Measurements from ENCODE around the gene CCDC73.

Gene CCDC73

GRCh38 chr11:32555895-32556294 lies 238.6 kb downstream of the CCDC73 start:
- H3K27ac ChIP-seq: no peak overlapping the region
- TF ChIP-seq, protein P1, sequence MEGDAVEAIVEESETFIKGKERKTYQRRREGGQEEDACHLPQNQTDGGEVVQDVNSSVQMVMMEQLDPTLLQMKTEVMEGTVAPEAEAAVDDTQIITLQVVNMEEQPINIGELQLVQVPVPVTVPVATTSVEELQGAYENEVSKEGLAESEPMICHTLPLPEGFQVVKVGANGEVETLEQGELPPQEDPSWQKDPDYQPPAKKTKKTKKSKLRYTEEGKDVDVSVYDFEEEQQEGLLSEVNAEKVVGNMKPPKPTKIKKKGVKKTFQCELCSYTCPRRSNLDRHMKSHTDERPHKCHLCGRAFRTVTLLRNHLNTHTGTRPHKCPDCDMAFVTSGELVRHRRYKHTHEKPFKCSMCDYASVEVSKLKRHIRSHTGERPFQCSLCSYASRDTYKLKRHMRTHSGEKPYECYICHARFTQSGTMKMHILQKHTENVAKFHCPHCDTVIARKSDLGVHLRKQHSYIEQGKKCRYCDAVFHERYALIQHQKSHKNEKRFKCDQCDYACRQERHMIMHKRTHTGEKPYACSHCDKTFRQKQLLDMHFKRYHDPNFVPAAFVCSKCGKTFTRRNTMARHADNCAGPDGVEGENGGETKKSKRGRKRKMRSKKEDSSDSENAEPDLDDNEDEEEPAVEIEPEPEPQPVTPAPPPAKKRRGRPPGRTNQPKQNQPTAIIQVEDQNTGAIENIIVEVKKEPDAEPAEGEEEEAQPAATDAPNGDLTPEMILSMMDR (conservative IDR thresholded peaks at IDR 0.05): no peak

GRCh38 chr11:32555091-32555490 lies 239.4 kb downstream of the CCDC73 start:
- no peak overlapping the region for H3K27ac ChIP-seq
- TF ChIP-seq, protein P1 (conservative IDR thresholded peaks at IDR 0.05): no peak
